ENCODE measurements around the gene AIFM3. TPM values are rescaled to one million over a fixed set of nuclear protein-coding genes. Genes with fewer than 3 reads are reported as not detected.

The AIFM3 gene
- total and polyA plus RNA-seq, 2 of the 13 experiments (the other 11 are each of a cell fraction or from before 2014, with no cell fraction given) = 9.0 to 15.3 TPM

DNA sequence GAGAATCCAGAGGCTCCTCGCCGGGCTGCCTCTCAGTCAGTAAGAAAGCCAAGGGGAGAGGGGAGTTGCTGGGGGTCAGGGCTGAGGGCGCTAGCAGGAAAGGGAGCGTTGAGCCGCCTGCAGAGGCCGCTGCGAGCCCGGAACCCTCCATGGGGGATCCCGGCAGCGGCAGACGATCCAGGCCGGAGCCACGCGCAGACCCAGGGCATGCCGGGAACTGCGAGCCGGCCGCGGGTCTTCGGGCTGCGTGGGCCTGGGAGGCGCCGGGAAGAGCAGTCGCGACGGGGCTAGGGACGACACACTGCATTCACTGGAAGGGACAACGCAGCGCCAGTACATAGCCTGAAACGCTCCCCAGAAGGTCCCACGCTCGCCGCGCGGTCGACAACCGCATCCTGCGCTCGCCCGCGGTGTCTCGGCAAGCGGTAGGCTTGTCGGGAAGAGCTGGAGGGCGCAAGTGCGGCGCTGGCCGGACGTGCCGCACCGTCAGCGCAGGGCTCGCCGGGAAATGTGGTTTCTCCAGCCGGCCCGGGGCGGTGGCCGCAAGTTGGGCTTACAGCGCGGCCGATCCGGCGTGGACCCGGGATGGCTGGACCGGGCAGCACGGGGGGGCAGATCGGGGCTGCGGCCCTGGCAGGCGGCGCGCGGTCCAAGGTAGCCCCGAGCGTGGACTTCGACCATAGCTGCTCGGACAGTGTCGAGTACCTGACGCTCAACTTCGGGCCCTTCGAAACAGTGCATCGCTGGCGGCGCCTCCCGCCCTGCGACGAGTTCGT is 14.9 kb downstream of the AIFM3 start, which contains the start of gene LZTR1 (continued):
- TF ChIP-seq FUBP1 (CRISPR knock-in tag; IDR thresholded peaks at IDR 0.05; ENCODE audit: borderline replicate concordance) (peak; percentile 44; the same call in 1 of the 2 replicates), FOXO4 (CRISPR knock-in tag; conservative IDR thresholded peaks at IDR 0.05) (0 out of 2 replicates have a peak, but pooled peaks have one; percentile 87), SATB2 (CRISPR knock-in tag; IDR thresholded peaks at IDR 0.05) (peak; percentile 96), ZNF782 (CRISPR knock-in tag; IDR thresholded peaks at IDR 0.05; ENCODE audit: borderline replicate concordance) (peak; percentile 97), ZFP36 (IDR thresholded peaks at IDR 0.05; ENCODE audit: borderline replicate concordance, low read depth, low read length, partially characterized antibody) (no peak), RORA (CRISPR knock-in tag; IDR thresholded peaks at IDR 0.05) (no peak), YY1 (IDR thresholded peaks at IDR 0.05; ENCODE audit: insufficient read depth, insufficient replicate concordance, low read depth, low read length) (peak; percentile 49), ZNF709 (CRISPR knock-in tag; IDR thresholded peaks at IDR 0.05) (peak; percentile 83; the same call in 1 of the 2 replicates), ZNF615 (CRISPR knock-in tag; IDR thresholded peaks at IDR 0.05; ENCODE audit: borderline replicate concordance) (0 out of 2 replicates have a peak, but pooled peaks have one; percentile 81), ZNF629 (CRISPR knock-in tag; conservative IDR thresholded peaks at IDR 0.05) (peak; percentile 61; the same call in 1 of the 2 replicates), MXI1 (IDR thresholded peaks at IDR 0.05; ENCODE audit: borderline replicate concordance, low read depth, low read length) (peak; percentile 59; the same call in 1 of the 3 replicates), GTF3A (CRISPR knock-in tag; conservative IDR thresholded peaks at IDR 0.05) (0 out of 2 replicates have a peak, but pooled peaks have one; percentile 51), DRAP1 (CRISPR knock-in tag; IDR thresholded peaks at IDR 0.05) (peak; percentile 84), ZBTB3 (CRISPR knock-in tag; IDR thresholded peaks at IDR 0.05; ENCODE audit: borderline replicate concordance, low read depth) (peak; percentile 62; the same call in 1 of the 2 replicates), ZNF563 (CRISPR knock-in tag; IDR thresholded peaks at IDR 0.05) (peak; percentile 96), NCOA5 (CRISPR knock-in tag; IDR thresholded peaks at IDR 0.05) (peak; percentile 82; the same call in 1 of the 2 replicates), ZNF775 (CRISPR knock-in tag; IDR thresholded peaks at IDR 0.05; ENCODE audit: borderline replicate concordance) (peak; percentile 88), PRMT3 (CRISPR knock-in tag; IDR thresholded peaks at IDR 0.05; ENCODE audit: borderline replicate concordance, low read depth) (no peak; the same call in 1 of the 2 replicates), SP140L (CRISPR knock-in tag; IDR thresholded peaks at IDR 0.05; ENCODE audit: borderline replicate concordance) (0 out of 2 replicates have a peak, but pooled peaks have one; percentile 44)
- TF ChIP-seq, protein P1, sequence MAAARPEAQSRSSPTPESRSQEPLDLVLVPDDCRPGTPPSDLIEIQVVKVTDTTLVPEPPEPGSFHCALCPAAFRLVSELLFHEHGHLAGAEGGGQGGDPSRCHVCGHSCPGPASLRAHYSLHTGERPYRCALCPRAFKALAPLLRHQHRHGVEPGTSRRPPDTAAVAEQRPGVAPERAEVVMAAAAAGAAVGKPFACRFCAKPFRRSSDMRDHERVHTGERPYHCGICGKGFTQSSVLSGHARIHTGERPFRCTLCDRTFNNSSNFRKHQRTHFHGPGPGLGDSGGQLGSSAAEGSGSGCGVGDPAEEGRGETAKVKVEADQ (CRISPR knock-in tag; IDR thresholded peaks at IDR 0.05; ENCODE audit: borderline replicate concordance) = peak; percentile 97
- TF ChIP-seq, protein P2, sequence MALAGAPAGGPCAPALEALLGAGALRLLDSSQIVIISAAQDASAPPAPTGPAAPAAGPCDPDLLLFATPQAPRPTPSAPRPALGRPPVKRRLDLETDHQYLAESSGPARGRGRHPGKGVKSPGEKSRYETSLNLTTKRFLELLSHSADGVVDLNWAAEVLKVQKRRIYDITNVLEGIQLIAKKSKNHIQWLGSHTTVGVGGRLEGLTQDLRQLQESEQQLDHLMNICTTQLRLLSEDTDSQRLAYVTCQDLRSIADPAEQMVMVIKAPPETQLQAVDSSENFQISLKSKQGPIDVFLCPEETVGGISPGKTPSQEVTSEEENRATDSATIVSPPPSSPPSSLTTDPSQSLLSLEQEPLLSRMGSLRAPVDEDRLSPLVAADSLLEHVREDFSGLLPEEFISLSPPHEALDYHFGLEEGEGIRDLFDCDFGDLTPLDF (CRISPR knock-in tag; IDR thresholded peaks at IDR 0.05) = peak; percentile 93
